Mesenteric fat pad (tissue), 1 donor: Measurements from ENCODE around the gene FYN. TPM values are rescaled to one million over a fixed set of nuclear protein-coding genes. Genes with fewer than 3 reads are reported as not detected.

ENCODE experiments used
- DNase-seq: peaks from one replicate; pipeline ENCODE4 v3.0.0-alpha.2; 2020; ENCODE audit warnings: low spot score
- total RNA-seq: library from RNA; stranded (reverse); fragmentation: NEBNext Ultra II Directional; extraction: Animal tissue kit (Norgen Biotek cat#: 25700); gene quantifications from one replicate; pipeline ENCODE4 v1.2.1, GENCODE V29; 2021
- donor health status: DM: yes; HTN: yes; CAD: no.

The FYN gene
- total RNA-seq, 1 donor from 2014 or later, result 183 TPM

GRCh38 chr6:111612379-111612778, 260.9 kb downstream of the FYN start:
- no peak for DNase-seq

GRCh38 chr6:111610548-111611172, 262.6 kb downstream of the FYN start:
- no peak for DNase-seq

Other genes starting within 250 kb of the FYN start
- not detected for gene CCN6, start 180.7 kb upstream of the FYN start, total RNA-seq
- 16.9 TPM for gene TUBE1, start 214.0 kb upstream of the FYN start, total RNA-seq
- 10.8 TPM for gene FAM229B, start 214.1 kb upstream of the FYN start, total RNA-seq